HG03097 (cell line): ENCODE results near the gene KRT31.
"Not testable (repeated sequence)": the region's sequence is repeated elsewhere in the genome, so short reads cannot be mapped to it uniquely, and the experiment has no call there.

Experiments
- ATAC-seq: cut with Tn5 transposase; IDR thresholded peaks from one replicate; pipeline ENCODE4 v1.9.1; 2021; ENCODE audit not compliant: unreplicated experiment, low FRiP score

Gene KRT31

GRCh38 chr17:41347869-41348760, 49.3 kb downstream of the KRT31 start:
- no peak for ATAC-seq

DNA sequence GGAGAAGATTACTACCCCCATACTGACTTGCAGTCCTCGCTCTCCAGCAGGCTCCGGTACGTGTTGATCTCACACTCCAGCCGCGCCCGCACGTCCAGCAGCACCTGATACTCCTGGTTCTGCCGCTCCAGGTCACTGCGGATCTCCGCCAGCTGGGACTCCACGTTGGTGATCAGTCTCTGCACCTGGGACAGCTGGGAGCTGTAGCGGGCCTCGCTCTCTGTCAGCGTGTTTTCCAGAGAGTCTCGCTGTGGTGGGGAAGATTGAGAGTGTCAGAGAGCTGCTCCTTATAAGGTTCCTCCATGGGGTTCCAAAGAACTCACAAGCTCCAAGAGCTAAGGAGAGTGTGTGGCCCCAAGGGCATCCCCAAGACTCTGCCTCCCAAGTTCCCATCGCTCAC, 51.0 kb downstream of the KRT31 start:
- not testable (repeated sequence) for ATAC-seq

DNA sequence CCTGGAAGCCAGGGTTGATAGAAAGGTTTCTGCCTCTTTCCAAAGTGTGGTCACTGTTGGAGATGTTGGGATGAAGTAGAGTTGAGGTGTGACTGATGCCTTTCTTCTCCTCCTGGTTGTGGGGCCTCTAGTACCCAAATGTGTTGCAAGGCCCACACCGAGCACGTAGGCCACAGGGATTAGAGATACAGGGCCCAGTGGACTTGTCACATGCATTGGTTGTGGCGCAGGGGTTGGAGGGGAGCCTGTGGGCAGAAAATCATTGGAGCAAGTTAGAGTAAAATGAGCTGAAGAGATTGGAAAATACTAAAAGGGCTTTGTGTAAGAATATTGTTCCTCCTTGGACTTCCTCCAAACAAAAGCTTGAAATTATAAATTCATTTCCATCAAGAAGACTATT, 51.4 kb downstream of the KRT31 start:
- ATAC-seq = no peak
